GM13976 (cell line): Measurements from ENCODE around the gene FKBP2.
A peak's percentile ranks its signal among the peaks of the same experiment; 100 is the strongest.

Experiments
- DNase-seq: peaks from one replicate; pipeline ENCODE4 v3.0.0; 2012; ENCODE audit warnings: low spot score
- CTCF ChIP-seq: IDR thresholded peaks from 2 replicates; pipeline ENCODE4 v1.5.1; 2012; ENCODE audit warnings: borderline replicate concordance, mild to moderate bottlenecking; ENCODE audit not compliant: insufficient read depth; ENCODE audit errors: extremely low read depth, missing control alignments, control extremely low read depth
- in situ Hi-C: fragments of 300-500 bp; cut with MboI; formaldehyde crosslinking; loops from one replicate; pipeline ENCODE4 v1.12.0; 2022; ENCODE audit warnings: low sequenced_read_pairs, mixed read lengths, inconsistent platforms; ENCODE audit not compliant: unreplicated experiment

FKBP2 gene

GRCh38 chr11:64252003-64252872 is 11.3 kb downstream of the FKBP2 start:
- peak; percentile 24 for TF ChIP-seq CTCF
- in situ Hi-C loops: no loop called here
- peak; percentile 66 for DNase-seq

GRCh38 chr11:64253043-64253442 is 12.1 kb downstream of the FKBP2 start:
- no peak for DNase-seq
- in situ Hi-C loops: no loop called here
- TF ChIP-seq CTCF: no peak

GRCh38 chr11:64253481-64253880 is 12.6 kb downstream of the FKBP2 start:
- no peak for DNase-seq
- no peak for TF ChIP-seq CTCF
- in situ Hi-C loops: no loop called here

GRCh38 chr11:64254326-64254725 is 13.4 kb downstream of the FKBP2 start:
- DNase-seq: no peak
- in situ Hi-C loops: no loop called here
- TF ChIP-seq CTCF: no peak

GRCh38 chr11:64255135-64256128 is 14.5 kb downstream of the FKBP2 start:
- DNase-seq: no peak
- in situ Hi-C loops: no loop called here
- no peak for TF ChIP-seq CTCF

- in situ Hi-C loops: no loop called here
- DNase-seq: no peak
- no peak for TF ChIP-seq CTCF
Observed at GRCh38 chr11:64256300-64256699, 15.4 kb downstream of the FKBP2 start.
